Measurements from ENCODE around the gene HMGCL.
A peak's percentile ranks its signal among the peaks of the same experiment; 100 is the strongest.
"Not testable (repeated sequence)": the region's sequence is repeated elsewhere in the genome, so short reads cannot be mapped to it uniquely, and the experiment has no call there.

HMGCL gene

DNA sequence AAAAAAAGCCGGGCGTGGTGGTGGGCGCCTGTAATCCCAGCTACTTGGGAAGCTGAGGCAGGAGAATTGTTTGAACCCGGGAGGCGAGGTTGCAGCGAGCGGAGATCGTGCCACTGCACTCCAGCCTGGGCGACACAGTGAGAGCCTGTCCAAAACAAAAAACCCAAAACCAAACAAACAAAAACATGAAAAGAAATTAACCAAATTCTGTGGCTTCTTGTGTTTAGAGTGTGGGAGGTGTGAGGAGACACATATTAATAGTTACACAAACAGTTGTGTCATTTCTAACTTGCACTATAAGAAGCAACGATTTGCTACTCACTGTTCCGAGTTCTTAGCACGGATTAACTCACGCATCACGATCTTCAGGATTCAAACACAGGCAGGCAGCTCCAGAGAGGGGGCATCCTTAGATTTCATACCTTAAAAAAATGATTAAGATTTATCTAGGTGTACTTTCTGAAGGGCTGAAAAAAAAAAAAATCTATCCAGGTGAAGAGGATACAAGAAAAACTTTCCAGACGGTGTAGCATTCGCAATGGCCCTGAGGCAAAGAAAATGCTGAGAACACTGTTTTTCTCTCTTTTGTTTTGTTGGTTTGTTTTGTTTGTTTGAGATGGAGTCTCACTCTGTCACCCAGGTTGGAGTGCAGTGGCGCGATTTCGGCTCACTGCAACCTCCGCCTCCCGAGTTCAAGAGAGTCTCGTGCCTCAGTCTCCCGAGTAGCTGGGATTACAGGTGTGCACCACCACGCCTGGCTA, 713 bp upstream of the HMGCL start:
- DNase-seq = no peak

DNA sequence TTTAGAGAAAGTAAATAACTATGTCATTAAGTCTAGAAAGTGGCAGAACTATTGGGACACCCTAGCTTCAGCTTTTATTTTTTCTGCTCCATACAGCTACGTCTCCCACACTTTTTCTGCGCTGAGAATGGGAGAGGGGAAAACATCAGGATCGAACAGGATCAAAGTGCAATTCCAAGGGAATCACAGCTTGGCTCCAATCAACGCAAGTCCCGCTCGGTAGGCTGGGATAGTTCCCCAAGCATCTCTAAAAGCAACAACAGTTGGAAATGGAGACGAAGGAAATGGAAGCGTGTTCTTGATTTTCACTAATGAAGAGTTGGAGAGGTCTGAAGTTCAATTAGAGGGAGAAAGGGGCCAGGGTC, 536 bp downstream of the HMGCL start:
- DNase-seq = no peak

GRCh38 chr1:23823767-23824166, 1.5 kb downstream of the HMGCL start:
- no peak for DNase-seq

DNA sequence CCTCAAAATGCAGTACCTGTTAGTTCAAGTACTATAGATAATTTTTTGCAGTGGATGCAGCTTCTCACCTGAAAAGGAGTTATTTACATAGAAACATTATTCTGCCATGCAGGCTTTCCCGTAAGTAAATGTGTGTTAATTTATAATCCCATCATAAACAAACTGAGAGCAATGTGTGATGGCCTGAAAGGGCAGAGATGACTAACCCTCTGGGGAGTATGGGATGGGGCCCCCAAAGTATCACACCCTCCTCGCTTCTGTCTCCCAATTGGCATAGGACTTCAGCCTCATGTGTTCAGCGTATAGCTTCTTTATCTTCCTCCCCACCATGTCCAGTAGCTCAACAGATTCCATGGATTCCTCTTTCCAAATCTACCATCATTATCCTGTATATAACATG, 7.6 kb downstream of the HMGCL start:
- no peak for DNase-seq

DNA sequence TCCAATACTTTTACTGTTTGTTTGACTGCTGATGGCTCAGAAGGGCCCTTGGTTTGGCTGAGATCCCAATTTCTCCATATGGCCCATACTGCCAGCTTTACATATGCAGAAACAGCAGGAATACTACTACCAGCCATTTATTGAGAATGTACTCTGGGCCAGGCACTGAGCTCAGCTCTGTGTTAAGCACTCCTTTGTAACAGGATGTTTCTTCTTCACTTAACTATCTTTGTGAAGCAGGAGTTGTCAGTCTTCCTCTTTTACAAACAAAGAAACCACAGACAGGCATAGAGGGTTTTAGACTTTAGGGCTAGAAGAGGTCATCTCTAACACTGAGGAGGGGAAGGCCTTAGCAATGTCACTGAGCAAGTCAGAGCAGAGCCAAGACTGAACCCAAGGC, 8.3 kb downstream of the HMGCL start:
- no peak for DNase-seq

GRCh38 chr1:23816361-23816760, 8.9 kb downstream of the HMGCL start:
- no peak for DNase-seq

- DNase-seq = no peak
Measured at GRCh38 chr1:23814016-23814415, 11.2 kb downstream of the HMGCL start.

DNA sequence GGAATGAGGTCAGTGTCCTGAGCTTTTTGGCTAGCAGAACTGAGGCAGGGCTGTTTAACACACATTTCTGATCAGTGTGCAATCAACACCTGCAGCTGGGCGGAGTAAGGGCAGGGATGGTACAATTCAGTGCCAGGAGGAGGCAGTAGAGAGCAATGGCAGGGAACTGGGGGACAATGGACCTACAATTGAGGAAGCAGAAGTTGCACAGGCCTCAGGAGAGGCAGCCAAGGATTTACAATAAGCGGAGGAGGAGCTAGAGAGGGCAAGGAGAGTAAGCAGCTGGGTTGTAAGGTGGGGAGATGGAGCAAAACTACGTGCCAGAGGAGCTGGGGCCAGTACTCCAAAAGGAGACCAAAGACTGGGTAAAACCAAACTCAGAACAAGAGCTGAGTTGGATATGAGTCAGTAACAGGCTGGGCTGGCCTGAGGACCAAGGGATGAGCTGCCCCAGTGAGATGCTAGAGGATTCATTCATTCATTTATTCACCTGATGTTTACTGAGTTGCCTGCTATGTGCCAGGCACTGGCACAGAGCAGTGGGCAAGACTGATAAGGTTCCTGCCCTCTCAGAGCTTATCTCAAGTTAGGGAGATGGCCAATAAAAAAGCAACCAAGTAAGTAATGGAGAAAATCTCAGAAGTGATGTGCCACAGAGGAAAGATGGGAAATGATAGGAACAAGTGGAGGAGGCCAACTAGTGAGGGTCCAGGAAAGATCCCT, 14.2 kb downstream of the HMGCL start:
- DNase-seq = no peak

GRCh38 chr1:23809751-23810171, 15.5 kb downstream of the HMGCL start:
- DNase-seq = peak; percentile 59

GRCh38 chr1:23807453-23807852, 17.8 kb downstream of the HMGCL start:
- DNase-seq = no peak

DNA sequence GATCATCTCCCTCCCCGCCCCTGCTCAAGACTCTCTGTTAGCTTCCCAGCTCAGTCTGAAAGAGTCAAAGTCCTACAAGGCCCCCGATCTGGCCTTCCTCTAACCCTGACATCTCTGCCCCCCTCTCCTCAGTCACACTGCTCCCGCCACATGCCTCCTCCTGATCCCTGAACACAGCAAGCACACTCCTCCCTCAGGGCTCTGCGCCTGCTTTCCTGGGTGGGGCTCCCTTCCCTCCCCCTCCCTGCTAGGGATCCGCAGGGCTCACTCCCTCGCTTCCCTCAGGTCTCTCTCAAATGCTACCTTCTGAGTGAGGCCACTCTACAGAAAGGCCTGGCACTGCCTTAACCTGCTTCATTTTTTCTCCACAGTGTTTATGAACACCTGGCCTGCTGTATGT, 18.9 kb downstream of the HMGCL start:
- no peak for DNase-seq

DNA sequence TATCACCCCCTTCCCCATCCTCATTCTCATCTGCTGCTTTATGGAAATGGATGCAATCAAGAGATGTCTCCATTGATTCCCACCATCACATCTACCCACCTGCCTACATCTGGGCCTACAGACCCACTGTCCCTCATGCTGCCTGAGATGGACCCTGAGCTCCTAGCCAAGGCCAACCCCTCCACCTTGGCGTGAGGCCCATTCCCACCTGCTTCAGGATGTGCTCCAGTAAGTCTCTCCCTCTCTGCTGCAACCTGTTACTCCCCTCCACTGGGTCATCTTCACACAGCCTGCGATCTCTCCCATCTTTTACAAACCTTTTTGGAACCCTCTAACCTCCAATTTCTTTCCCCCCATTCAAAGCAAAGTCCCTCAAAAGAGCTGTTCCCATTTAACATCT, 20.2 kb downstream of the HMGCL start:
- DNase-seq = no peak

- no peak for DNase-seq
Measured at GRCh38 chr1:23804183-23804835, 20.9 kb downstream of the HMGCL start.

- no peak for DNase-seq
Measured at GRCh38 chr1:23803674-23804073, 21.6 kb downstream of the HMGCL start.

DNA sequence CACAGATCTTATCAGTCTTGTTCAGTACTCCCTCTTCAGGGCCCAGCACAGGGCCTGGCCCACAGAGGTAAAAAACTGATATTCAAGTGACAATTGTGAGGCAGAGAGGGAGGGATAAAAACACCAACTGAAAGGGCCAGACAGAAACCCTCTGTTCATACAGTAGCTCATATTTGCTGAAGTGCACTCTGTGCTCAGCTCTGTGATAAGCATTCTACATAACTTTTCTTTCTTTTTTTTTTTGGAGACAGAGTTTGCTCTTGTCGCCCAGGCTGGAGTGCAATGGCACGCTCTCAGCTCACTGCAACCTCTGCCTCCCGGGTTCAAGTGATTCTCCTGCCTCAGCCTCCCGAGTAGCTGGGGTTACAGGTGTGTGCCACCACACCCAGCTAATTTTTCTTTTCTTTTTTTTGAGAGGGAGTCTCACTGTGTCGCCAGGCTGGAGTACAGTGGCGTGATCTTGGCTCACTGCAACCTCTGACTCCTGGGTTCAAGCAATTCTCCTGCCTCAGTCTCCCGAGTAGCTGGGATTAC, 22.4 kb downstream of the HMGCL start:
- DNase-seq = not testable (repeated sequence)

- no peak for DNase-seq
Measured at GRCh38 chr1:23801876-23802275, 23.4 kb downstream of the HMGCL start.

GRCh38 chr1:23801338-23801748, 23.9 kb downstream of the HMGCL start:
- no peak for DNase-seq

DNA sequence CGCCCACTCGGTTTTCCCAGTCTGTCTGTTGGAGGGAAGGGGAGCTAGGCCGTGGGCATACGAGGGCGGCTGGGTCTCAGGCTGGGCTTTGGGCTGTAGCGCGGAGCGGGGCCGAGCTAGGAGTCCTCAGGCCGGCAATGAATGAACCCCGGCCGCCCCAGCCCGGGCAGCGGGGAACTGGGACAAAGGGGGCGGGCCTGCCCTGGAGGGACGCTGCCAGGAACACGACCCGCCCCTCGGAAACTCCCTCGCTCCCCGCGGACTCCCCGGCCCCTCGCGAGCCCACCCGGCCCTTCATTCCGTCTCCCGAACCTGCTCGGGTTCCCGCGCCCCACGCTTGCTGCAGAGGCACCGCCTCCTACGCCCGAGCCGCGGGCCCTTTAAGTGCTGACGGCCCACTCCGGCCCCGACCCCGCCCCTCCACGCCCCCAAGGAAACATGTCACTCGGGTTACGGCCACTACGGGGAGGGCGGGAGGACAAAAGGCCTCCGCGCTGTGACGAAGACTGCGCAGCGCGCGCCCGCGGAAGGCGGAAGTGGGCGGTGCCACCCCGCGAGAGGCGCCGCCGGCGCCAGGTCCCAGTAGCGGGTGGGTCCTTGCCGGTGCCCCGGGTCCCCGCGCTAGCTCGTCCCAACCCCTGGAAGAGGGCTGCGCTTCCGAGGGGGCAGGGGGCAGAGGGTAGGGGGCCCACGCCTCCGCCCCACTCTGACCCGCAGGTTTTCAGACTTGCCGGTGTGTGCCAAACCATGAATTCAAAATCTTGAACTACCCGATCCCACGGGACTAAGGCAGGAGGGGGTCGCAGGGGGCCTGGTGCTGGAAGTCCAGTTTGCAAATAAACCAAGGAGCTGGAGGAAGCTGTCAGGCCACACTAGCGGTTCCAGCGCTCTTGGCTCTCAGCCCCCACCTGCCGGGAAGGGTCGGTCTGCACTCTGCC, 24.6 kb downstream of the HMGCL start, which contains the start of gene GALE:
TSS of gene GALE (minus strand) at position 355 of the 938 bp plus-strand sequence. CDS start 1,747 bp downstream, outside the sequence.
- DNase-seq = peak; percentile 88

- peak; percentile 77 for DNase-seq
Measured at GRCh38 chr1:23799570-23800399, 25.4 kb downstream of the HMGCL start.

GRCh38 chr1:23799255-23799569, 26.0 kb downstream of the HMGCL start:
- DNase-seq = no peak

DNA sequence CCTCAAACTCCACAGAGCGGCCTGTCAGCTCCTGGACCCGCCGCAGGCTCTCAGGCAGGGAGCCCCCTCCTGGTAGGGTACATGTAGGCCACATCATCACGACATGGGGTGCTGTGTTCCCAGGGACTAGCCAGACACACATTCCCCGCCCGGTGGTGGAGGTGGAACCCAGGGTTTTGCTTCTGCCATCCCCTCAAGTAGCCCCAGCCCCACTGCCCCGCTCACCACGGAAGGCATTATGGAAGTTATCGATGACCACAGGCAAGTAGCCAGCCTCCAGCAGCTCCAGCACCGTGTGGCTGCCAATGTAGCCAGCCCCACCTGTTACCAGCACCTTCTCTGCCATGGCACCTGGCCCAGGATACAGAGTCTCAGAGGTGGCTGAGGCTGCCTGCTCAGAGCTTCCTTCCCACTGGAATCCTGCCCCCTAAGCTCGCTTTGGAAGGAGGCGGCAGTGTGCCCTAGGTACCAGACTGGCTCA, 26.5 kb downstream of the HMGCL start:
- DNase-seq = no peak
